K562 (cell line): ENCODE results near the gene ATXN1.

Experiments used
- JUNB ChIP-seq: fragments of 450-650 bp; formaldehyde crosslinking; conservative IDR thresholded peaks from 2 replicates; pipeline ENCODE4 v1.4.0; 2020; ENCODE audit warnings: mild to moderate bottlenecking
- MECOM ChIP-seq: fragments of 250-450 bp; sonication (Bioruptor Pico); IDR thresholded peaks from 2 replicates; pipeline ENCODE4 v1.8.0; 2022; ENCODE audit warnings: inconsistent platforms
- NR2C1 ChIP-seq, 2 experiments: fragments of 450-650 bp; IDR thresholded peaks; 2 replicates each; pipeline ENCODE4 v1.6.1; 2017; ENCODE audit warnings: mild to moderate bottlenecking in 2 of 2, antibody characterized with exemption in 1 of 2, inconsistent platforms in 1 of 2, missing compliant biosample characterization in 1 of 2, missing genetic modification characterization in 1 of 2
- RNF2 ChIP-seq: sonication (generic); IDR thresholded peaks from 2 replicates; pipeline ENCODE4 v1.6.1; 2016
- ZNF282 ChIP-seq: sonication (generic); formaldehyde crosslinking; IDR thresholded peaks from 2 replicates; pipeline ENCODE4 v1.8.1; 2023; ENCODE audit warnings: missing genetic modification reagents
- TF ChIP-seq, protein P1 (sequence below): sonication (generic); formaldehyde crosslinking; IDR thresholded peaks from 2 replicates; pipeline ENCODE4 v1.9.0; 2022; ENCODE audit warnings: mild to moderate bottlenecking, missing genetic modification reagents
- TF ChIP-seq, protein P2 (sequence below), 3 experiments: IDR thresholded peaks in 2 of 3; conservative IDR thresholded peaks in 1 of 3; 2 replicates each; pipeline ENCODE4 v1.5.1; 2011 to 2012; ENCODE audit warnings: low read length in 3 of 3, mild to moderate bottlenecking in 3 of 3, control low read depth in 2 of 3, improper control_type of control experiment in 1 of 3, inconsistent platforms in 1 of 3, low read depth in 1 of 3, mixed read lengths in 1 of 3, moderate library complexity in 1 of 3; ENCODE audit not compliant: insufficient read depth in 2 of 3

DNA sequence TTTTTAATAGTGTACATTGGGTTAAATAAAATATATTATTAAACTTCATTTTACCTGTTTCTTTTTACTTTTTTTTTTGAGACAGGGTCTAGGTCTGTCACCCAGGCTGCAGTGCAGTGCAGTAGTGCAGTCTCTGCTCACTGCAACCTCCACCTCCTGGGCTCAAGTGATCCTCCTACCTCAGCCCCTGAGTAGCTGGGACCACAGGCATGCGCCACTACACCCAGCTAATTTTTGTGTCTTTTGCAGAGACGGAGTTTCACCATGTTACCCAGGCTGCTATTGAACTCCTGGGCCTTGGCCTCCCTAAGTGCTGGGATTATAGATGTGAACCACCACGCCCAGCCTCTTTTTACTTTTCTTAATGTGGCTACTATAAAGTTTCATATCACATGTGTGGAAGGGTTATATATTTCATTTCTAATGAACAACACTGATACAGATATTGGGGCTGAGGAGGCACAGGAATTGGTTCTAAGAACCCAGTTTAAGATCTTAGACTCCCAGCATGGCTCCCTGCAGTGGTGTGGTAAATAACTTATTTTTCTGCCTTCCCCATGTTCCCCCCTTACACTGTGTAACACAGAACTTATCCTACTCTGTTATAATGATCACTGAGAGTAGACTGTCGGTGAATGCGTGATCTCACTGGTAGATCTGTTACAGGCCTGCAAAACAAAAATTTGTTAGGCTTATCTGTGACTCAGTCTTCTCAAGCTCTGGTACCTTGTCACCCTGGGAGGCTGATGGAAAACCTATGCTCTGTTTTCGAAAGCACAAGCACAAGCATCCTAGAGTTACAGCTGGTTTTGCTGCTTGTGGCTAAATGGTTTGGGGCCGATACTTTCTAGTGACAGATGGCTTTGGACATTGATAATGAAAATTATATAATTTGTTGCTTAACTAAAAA is 5.8 kb upstream of the ATXN1 start:
- TF ChIP-seq, protein P1, sequence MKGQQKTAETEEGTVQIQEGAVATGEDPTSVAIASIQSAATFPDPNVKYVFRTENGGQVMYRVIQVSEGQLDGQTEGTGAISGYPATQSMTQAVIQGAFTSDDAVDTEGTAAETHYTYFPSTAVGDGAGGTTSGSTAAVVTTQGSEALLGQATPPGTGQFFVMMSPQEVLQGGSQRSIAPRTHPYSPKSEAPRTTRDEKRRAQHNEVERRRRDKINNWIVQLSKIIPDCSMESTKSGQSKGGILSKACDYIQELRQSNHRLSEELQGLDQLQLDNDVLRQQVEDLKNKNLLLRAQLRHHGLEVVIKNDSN (CRISPR knock-in tag), result no peak
- no peak for TF ChIP-seq JUNB (CRISPR knock-in tag)
- TF ChIP-seq NR2C1 (IDR thresholded peaks at IDR 0.05), result no peak
- TF ChIP-seq NR2C1 (tag; IDR thresholded peaks at IDR 0.05), result no peak
- TF ChIP-seq ZNF282 (CRISPR knock-in tag), result no peak
- TF ChIP-seq, protein P2, sequence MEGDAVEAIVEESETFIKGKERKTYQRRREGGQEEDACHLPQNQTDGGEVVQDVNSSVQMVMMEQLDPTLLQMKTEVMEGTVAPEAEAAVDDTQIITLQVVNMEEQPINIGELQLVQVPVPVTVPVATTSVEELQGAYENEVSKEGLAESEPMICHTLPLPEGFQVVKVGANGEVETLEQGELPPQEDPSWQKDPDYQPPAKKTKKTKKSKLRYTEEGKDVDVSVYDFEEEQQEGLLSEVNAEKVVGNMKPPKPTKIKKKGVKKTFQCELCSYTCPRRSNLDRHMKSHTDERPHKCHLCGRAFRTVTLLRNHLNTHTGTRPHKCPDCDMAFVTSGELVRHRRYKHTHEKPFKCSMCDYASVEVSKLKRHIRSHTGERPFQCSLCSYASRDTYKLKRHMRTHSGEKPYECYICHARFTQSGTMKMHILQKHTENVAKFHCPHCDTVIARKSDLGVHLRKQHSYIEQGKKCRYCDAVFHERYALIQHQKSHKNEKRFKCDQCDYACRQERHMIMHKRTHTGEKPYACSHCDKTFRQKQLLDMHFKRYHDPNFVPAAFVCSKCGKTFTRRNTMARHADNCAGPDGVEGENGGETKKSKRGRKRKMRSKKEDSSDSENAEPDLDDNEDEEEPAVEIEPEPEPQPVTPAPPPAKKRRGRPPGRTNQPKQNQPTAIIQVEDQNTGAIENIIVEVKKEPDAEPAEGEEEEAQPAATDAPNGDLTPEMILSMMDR (IDR thresholded peaks at IDR 0.05 in 2 of 3, conservative IDR thresholded peaks at IDR 0.05 in 1 of 3; ENCODE audit: insufficient read depth in 2 of 3, low read depth in 1 of 3, low read length in 3 of 3), result no peak
- TF ChIP-seq MECOM (CRISPR knock-in tag), result no peak
- no peak for TF ChIP-seq RNF2
